Neural progenitor cell (in vitro differentiated cells): ENCODE measurements around the gene DCP1A.

Experiments used
- EZH2 ChIP-seq: fragments of 200-600 bp; sonication (generic); IDR thresholded peaks from 2 replicates; pipeline ENCODE4 v1.6.1; 2017; ENCODE audit warnings: antibody characterized with exemption, mild to moderate bottlenecking, moderate library complexity
- TF ChIP-seq, protein P1 (sequence below): fragments of 200-600 bp; sonication (generic); IDR thresholded peaks from 2 replicates; pipeline ENCODE4 v1.5.1; 2017; ENCODE audit warnings: antibody characterized with exemption, mild to moderate bottlenecking

DNA sequence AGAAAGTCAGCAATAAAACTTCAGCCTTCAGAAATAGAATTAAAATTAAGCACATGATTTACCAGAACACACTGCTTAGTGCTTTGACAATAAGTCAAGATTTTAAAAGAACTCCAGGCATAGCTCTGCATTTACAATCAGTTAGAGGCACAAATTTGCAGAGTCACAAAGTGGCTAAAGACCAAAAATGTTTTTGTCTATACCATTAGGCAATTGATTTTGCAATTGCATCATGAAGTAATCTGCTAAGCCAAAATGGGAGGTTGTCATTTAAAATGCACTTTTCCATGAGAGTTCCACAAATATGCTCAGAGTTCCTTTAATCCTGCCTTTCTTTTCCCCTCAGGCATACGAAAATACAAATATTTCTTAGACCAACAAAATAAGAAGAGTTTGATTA, 10.1 kb upstream of the DCP1A start:
- TF ChIP-seq, protein P1, sequence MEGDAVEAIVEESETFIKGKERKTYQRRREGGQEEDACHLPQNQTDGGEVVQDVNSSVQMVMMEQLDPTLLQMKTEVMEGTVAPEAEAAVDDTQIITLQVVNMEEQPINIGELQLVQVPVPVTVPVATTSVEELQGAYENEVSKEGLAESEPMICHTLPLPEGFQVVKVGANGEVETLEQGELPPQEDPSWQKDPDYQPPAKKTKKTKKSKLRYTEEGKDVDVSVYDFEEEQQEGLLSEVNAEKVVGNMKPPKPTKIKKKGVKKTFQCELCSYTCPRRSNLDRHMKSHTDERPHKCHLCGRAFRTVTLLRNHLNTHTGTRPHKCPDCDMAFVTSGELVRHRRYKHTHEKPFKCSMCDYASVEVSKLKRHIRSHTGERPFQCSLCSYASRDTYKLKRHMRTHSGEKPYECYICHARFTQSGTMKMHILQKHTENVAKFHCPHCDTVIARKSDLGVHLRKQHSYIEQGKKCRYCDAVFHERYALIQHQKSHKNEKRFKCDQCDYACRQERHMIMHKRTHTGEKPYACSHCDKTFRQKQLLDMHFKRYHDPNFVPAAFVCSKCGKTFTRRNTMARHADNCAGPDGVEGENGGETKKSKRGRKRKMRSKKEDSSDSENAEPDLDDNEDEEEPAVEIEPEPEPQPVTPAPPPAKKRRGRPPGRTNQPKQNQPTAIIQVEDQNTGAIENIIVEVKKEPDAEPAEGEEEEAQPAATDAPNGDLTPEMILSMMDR, result no peak
- TF ChIP-seq EZH2, result no peak
